Cardiac muscle cell (in vitro differentiated cells and primary cell): ENCODE data around the gene SLC66A2. TPM values are rescaled to one million over a fixed set of nuclear protein-coding genes. Genes with fewer than 3 reads are reported as not detected.
"Not testable (repeated sequence)": the region's sequence is repeated elsewhere in the genome, so short reads cannot be mapped to it uniquely, and the experiment has no call there.

ENCODE experiments used
- DNase-seq, 2 donors: peaks; one replicate each; pipeline versions ENCODE4 v3.0.0 to v3.0.0-alpha.2; 2010 to 2017; ENCODE audit warnings: low read depth in 1 of 2, low spot score in 1 of 2
- H3K27ac ChIP-seq: fragments of 200-600 bp; sonication (generic); 2 replicates; pipeline ENCODE4 v1.5.1; 2016
- H3K27me3 ChIP-seq: fragments of 200-600 bp; sonication (generic); 2 replicates; pipeline ENCODE4 v1.6.0; 2016; ENCODE audit warnings: control low read depth
- H3K36me3 ChIP-seq: fragments of 200-600 bp; sonication (generic); 2 replicates; pipeline ENCODE4 v1.5.1; 2016; ENCODE audit warnings: control low read depth
- H3K4me1 ChIP-seq: fragments of 200-600 bp; sonication (generic); 2 replicates; pipeline ENCODE4 v1.8.1; 2017; ENCODE audit warnings: low read depth, mild to moderate bottlenecking, mixed run types
- H3K4me3 ChIP-seq: fragments of 200-600 bp; sonication (generic); 2 replicates; pipeline ENCODE4 v1.5.1; 2016; ENCODE audit warnings: mild to moderate bottlenecking
- H3K9me3 ChIP-seq: fragments of 200-600 bp; sonication (generic); 2 replicates; pipeline ENCODE4 v1.5.1; 2017; ENCODE audit warnings: low read depth, mild to moderate bottlenecking, control low read depth
- polyA plus RNA-seq: library from polyadenylated mRNA; unstranded; fragments of >200 nt; fragmentation: Nextera tagmentation; extraction: Ambion mirVana; gene quantifications from 2 replicates; pipeline ENCODE4 v1.2.1, GENCODE V29; 2016
- total RNA-seq: library from RNA; depleted of rRNA; stranded (reverse); fragments of >200 nt; gene quantifications from 2 replicates; pipeline ENCODE4 v1.2.3, GENCODE V29; 2016
- TF ChIP-seq, protein P1 (sequence below): IDR thresholded peaks from 2 replicates; pipeline ENCODE4 v1.5.1; 2012; ENCODE audit warnings: low read depth, mild to moderate bottlenecking, low read length

SLC66A2 gene
- total and polyA plus RNA-seq, 2 experiments from 2014 or later: 36.4 to 43.9 TPM

DNA sequence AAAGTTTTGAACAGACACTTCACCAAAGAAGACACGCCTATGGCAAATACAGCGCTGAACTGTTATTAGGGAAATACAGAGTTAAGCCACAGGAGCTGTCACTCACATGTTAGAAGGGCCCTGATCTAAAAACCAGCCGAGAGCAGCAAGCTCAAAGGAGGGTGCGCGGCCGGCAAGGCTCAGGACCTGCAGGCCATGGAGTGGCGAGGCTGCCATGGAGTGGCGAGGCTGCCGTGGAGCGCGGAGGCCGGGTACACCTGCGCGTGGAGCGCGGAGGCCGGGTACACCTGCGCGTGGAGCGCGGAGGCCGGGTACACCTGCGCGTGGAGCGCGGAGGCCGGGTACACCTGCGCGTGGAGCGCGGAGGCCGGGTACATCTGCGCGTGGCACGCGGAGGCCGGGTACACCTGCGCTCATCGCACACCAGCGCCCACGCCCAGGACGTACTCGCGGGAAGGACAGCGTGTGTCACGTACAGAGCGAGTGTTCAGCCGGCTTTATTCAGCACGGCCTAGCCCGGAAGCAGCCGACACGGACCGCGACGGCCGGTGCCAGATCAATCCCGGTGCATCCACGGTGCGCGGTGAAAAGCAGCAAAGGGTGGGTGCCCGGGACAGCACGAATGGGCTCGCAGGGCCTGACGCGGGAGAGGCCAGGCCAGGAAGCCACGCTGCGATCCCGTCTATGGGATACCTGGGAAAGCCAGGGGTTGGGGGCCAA, 68.8 kb downstream of the SLC66A2 start:
- TF ChIP-seq, protein P1, sequence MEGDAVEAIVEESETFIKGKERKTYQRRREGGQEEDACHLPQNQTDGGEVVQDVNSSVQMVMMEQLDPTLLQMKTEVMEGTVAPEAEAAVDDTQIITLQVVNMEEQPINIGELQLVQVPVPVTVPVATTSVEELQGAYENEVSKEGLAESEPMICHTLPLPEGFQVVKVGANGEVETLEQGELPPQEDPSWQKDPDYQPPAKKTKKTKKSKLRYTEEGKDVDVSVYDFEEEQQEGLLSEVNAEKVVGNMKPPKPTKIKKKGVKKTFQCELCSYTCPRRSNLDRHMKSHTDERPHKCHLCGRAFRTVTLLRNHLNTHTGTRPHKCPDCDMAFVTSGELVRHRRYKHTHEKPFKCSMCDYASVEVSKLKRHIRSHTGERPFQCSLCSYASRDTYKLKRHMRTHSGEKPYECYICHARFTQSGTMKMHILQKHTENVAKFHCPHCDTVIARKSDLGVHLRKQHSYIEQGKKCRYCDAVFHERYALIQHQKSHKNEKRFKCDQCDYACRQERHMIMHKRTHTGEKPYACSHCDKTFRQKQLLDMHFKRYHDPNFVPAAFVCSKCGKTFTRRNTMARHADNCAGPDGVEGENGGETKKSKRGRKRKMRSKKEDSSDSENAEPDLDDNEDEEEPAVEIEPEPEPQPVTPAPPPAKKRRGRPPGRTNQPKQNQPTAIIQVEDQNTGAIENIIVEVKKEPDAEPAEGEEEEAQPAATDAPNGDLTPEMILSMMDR: no peak
- Histone ChIP-seq H3K4me3 (no peak overlapping the region), H3K9me3 (no peaks in the 10 kb centered on the region), H3K4me1 (no peaks in the 10 kb centered on the region), H3K27me3 (no peaks in the 10 kb centered on the region), H3K27ac (no peak overlapping the region), H3K36me3 (no peaks in the 10 kb centered on the region)
- no peak for DNase-seq

GRCh38 chr18:79881695-79882094, 69.8 kb downstream of the SLC66A2 start:
- H3K36me3 ChIP-seq: no peaks in the 10 kb centered on the region
- TF ChIP-seq, protein P1: no peak
- no peaks in the 10 kb centered on the region for H3K9me3 ChIP-seq
- H3K4me1 ChIP-seq: no peaks in the 10 kb centered on the region
- no peak for DNase-seq
- H3K4me3 ChIP-seq: no peak overlapping the region
- no peak overlapping the region for H3K27ac ChIP-seq
- no peaks in the 10 kb centered on the region for H3K27me3 ChIP-seq

DNA sequence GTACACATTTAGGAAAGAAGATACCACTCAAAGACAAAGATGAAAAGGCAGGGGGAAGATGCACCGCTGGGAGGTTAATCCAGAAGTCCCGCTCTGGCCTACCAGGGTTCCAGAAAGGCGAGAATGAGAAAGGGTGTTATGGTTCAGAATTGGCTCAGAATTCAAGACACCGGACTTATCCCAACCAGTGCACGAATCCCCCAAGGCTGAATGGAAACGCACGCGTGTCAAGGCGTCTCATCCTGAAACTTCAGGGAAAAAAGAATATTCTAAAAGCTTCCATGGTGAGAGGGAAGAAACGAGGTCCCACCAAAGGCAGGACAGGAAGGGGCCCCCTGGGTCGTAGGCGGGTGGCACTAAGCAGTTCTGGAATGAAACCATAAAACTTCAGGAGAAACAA, 71.9 kb downstream of the SLC66A2 start:
- Histone ChIP-seq H3K4me1 (no peaks in the 10 kb centered on the region), H3K27ac (no peak overlapping the region), H3K9me3 (no peaks in the 10 kb centered on the region), H3K27me3 (no peaks in the 10 kb centered on the region), H3K36me3 (no peaks in the 10 kb centered on the region), H3K4me3 (no peak overlapping the region)
- TF ChIP-seq, protein P1: no peak
- no peak for DNase-seq

DNA sequence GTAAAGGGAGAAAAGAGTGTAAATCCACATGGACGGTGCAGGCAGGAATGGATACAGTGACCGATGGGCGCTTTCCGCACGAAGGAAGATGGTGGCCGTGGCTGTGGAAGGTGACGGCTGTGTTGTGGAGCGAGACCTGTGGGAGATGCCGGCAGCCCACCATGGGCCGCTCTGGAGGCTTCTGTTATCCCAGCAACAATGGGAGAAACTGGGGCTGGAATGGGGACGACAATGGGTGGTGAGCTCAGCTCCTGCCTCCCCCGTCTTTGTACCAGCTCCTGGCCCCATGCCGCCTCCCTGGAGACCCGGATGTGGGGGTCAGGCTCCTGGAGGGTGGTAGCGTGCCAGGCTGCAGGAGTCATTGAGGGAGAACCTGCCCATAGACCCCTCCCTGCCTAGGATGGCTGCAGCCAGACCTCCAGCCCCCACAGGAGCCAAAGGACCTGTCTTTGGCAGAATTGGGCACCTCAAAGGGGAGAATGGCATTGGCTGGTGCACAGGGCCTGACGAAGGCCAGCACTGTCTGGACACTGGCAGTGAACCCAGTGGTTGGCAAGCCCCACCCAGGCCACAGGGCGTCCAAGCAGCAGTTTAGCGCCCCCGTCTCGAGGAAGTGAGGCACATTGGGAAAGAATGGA, 72.6 kb downstream of the SLC66A2 start:
- no peak overlapping the region for H3K4me3 ChIP-seq
- H3K27ac ChIP-seq: no peak overlapping the region
- no peaks in the 10 kb centered on the region for H3K4me1 ChIP-seq
- no peaks in the 10 kb centered on the region for H3K27me3 ChIP-seq
- no peaks in the 10 kb centered on the region for H3K9me3 ChIP-seq
- no peak for DNase-seq
- TF ChIP-seq, protein P1: no peak
- H3K36me3 ChIP-seq: no peaks in the 10 kb centered on the region

- H3K36me3 ChIP-seq, H3K9me3 ChIP-seq, H3K27me3 ChIP-seq, H3K4me1 ChIP-seq, H3K4me3 ChIP-seq, DNase-seq, H3K27ac ChIP-seq: not testable (repeated sequence)
Observed at GRCh38 chr18:79878246-79878645, 73.2 kb downstream of the SLC66A2 start.
